GM18511 (cell line): ENCODE results near the gene C4orf36.

Source experiments
- ATAC-seq: cut with Tn5 transposase; IDR thresholded peaks from one replicate; pipeline ENCODE4 v1.9.1; 2021; ENCODE audit warnings: mild to moderate bottlenecking, moderate library complexity; ENCODE audit not compliant: unreplicated experiment

C4orf36 gene

GRCh38 chr4:86870442-86871069 lies 21.7 kb downstream of the C4orf36 start:
- ATAC-seq, result no peak

GRCh38 chr4:86857341-86858052 lies 34.7 kb downstream of the C4orf36 start:
- ATAC-seq, result no peak

GRCh38 chr4:86856896-86857295 lies 35.3 kb downstream of the C4orf36 start:
- no peak for ATAC-seq

- ATAC-seq, result no peak
Observed at GRCh38 chr4:86855572-86855971, 36.6 kb downstream of the C4orf36 start.

- no peak for ATAC-seq
Observed at GRCh38 chr4:86853209-86853608, 39.0 kb downstream of the C4orf36 start.

GRCh38 chr4:86848732-86849619 lies 43.2 kb downstream of the C4orf36 start, which contains the start of gene SLC10A6:
SLC10A6 (minus strand) TSS chr4:86849384; CDS start chr4:86849115, 269 bp downstream.
- no peak for ATAC-seq

- ATAC-seq, result no peak
Observed at GRCh38 chr4:86848136-86848535, 44.1 kb downstream of the C4orf36 start.

- no peak for ATAC-seq
Observed at GRCh38 chr4:86847571-86847970, 44.7 kb downstream of the C4orf36 start.

- no peak for ATAC-seq
Observed at GRCh38 chr4:86846921-86847320, 45.3 kb downstream of the C4orf36 start.

GRCh38 chr4:86845593-86845992 lies 46.6 kb downstream of the C4orf36 start:
- ATAC-seq, result no peak

GRCh38 chr4:86841309-86841708 lies 50.9 kb downstream of the C4orf36 start:
- no peak for ATAC-seq

- no peak for ATAC-seq
Observed at GRCh38 chr4:86840858-86841257, 51.4 kb downstream of the C4orf36 start.

GRCh38 chr4:86837691-86838503 lies 54.3 kb downstream of the C4orf36 start:
- ATAC-seq, result no peak

- no peak for ATAC-seq
Observed at GRCh38 chr4:86835677-86836076, 56.5 kb downstream of the C4orf36 start.

- no peak for ATAC-seq
Observed at GRCh38 chr4:86834901-86835300, 57.3 kb downstream of the C4orf36 start.

- no peak for ATAC-seq
Observed at GRCh38 chr4:86833615-86834014, 58.6 kb downstream of the C4orf36 start.

- ATAC-seq, result no peak
Observed at GRCh38 chr4:86831262-86832130, 60.7 kb downstream of the C4orf36 start.
